SU-DHL-6 (cell line): ENCODE results near the gene SDK2.

Source experiments
- H2AFZ ChIP-seq: fragments of 200-600 bp; sonication (generic); 2 replicates; pipeline ENCODE4 v1.6.1; 2014; ENCODE audit warnings: low read depth, mild to moderate bottlenecking, moderate library complexity, mixed read lengths, antibody characterized with exemption, low read length; ENCODE audit not compliant: severe bottlenecking
- H3F3A ChIP-seq: fragments of 200-600 bp; shearing (Covaris generic); 2 replicates; pipeline ENCODE4 v1.6.0; 2016; ENCODE audit warnings: antibody characterized with exemption, mild to moderate bottlenecking; ENCODE audit not compliant: insufficient read depth
- H3K27ac ChIP-seq: fragments of 200-600 bp; sonication (generic); 2 replicates; pipeline ENCODE4 v1.5.1; 2016; ENCODE audit warnings: low read depth, mild to moderate bottlenecking, low read length, moderate library complexity, mixed read lengths
- H3K27me3 ChIP-seq: fragments of 200-600 bp; sonication (generic), shearing (Covaris generic); 2 replicates; pipeline ENCODE4 v1.6.0; 2014; ENCODE audit warnings: mild to moderate bottlenecking, low read length
- H3K36me3 ChIP-seq: fragments of 200-600 bp; sonication (generic); 2 replicates; pipeline ENCODE4 v1.6.1; 2014; ENCODE audit warnings: mild to moderate bottlenecking, low read length, mixed read lengths
- H3K4me2 ChIP-seq: fragments of 300-600, 200-600 bp; shearing (Covaris generic), sonication (generic); 2 replicates; pipeline ENCODE4 v1.6.0; 2014; ENCODE audit warnings: low read length, low read depth, mild to moderate bottlenecking; ENCODE audit not compliant: poor library complexity, severe bottlenecking
- H3K4me3 ChIP-seq: fragments of 200-600 bp; sonication (generic); 2 replicates; pipeline ENCODE4 v1.5.1; 2014; ENCODE audit warnings: antibody characterized with exemption, low read length, mild to moderate bottlenecking, mixed read lengths; ENCODE audit not compliant: insufficient read depth, poor library complexity, severe bottlenecking
- H3K79me2 ChIP-seq: fragments of 200-600 bp; sonication (generic); 2 replicates; pipeline ENCODE4 v1.6.1; 2014; ENCODE audit warnings: mild to moderate bottlenecking, low read length, moderate library complexity; ENCODE audit not compliant: insufficient read depth
- H3K9ac ChIP-seq: fragments of 200-600 bp; sonication (generic); 2 replicates; pipeline ENCODE4 v1.7.0; 2014; ENCODE audit warnings: mild to moderate bottlenecking, low read length
- H3K9me2 ChIP-seq: fragments of 200-600 bp; sonication (generic); replicated peaks from 2 replicates; pipeline ENCODE4 v1.6.1; 2014; ENCODE audit warnings: low read length; ENCODE audit not compliant: insufficient read depth
- H3K9me3 ChIP-seq: fragments of 200-600 bp; sonication (generic); 2 replicates; pipeline ENCODE4 v1.6.1; 2014; ENCODE audit warnings: low read length, mixed read lengths; ENCODE audit not compliant: insufficient read depth
- H4K20me1 ChIP-seq: fragments of 200-600 bp; sonication (generic); 2 replicates; pipeline ENCODE4 v1.6.1; 2014; ENCODE audit warnings: low read depth, mild to moderate bottlenecking, antibody characterized with exemption, low read length, moderate library complexity, mixed read lengths
- CTCF ChIP-seq: fragments of 200-600 bp; sonication (generic); IDR thresholded peaks from one replicate; pipeline ENCODE4 v1.5.1; 2017; ENCODE audit warnings: antibody characterized with exemption, mild to moderate bottlenecking, low read length, moderate library complexity; ENCODE audit not compliant: insufficient read depth, poor library complexity, severe bottlenecking
- EZH2phosphoT487 ChIP-seq: fragments of 200-600 bp; sonication (generic), shearing (Covaris generic); conservative IDR thresholded peaks from 2 replicates; pipeline ENCODE4 v1.6.1; 2018; ENCODE audit warnings: mild to moderate bottlenecking, antibody characterized with exemption, low read length, moderate library complexity, mixed read lengths

The SDK2 gene

GRCh38 chr17:73343739-73344454 is 300.3 kb downstream of the SDK2 start:
- H3K9ac ChIP-seq = no peak overlapping the region
- H3K79me2 ChIP-seq = no peaks in the 10 kb centered on the region
- H3K9me3 ChIP-seq = no peaks in the 10 kb centered on the region
- no peaks in the 10 kb centered on the region for H4K20me1 ChIP-seq
- no peak overlapping the region for H3K4me2 ChIP-seq
- H2AFZ ChIP-seq = no peak overlapping the region
- TF ChIP-seq CTCF (no peak), EZH2phosphoT487 (no peak)
- H3F3A ChIP-seq = no peaks in the 10 kb centered on the region
- H3K36me3 ChIP-seq = no peaks in the 10 kb centered on the region
- no peaks in the 10 kb centered on the region for H3K9me2 ChIP-seq
- H3K27me3 ChIP-seq = no peaks in the 10 kb centered on the region
- no peak overlapping the region for H3K4me3 ChIP-seq
- H3K27ac ChIP-seq = no peak overlapping the region

GRCh38 chr17:73343168-73343634 is 301.0 kb downstream of the SDK2 start:
- Histone ChIP-seq H3K4me3 (no peak overlapping the region), H3K4me2 (no peak overlapping the region), H3K9ac (no peak overlapping the region)

GRCh38 chr17:73342541-73343167 is 301.6 kb downstream of the SDK2 start:
- no peak overlapping the region for H2AFZ ChIP-seq
- TF ChIP-seq EZH2phosphoT487 (no peak), CTCF (no peak)

More at GRCh38 chr17:73343168-73343634, 301.0 kb downstream of the SDK2 start:
- H3K27ac ChIP-seq = no peak overlapping the region
- no peaks in the 10 kb centered on the region for H3F3A ChIP-seq
- H3K79me2 ChIP-seq = no peaks in the 10 kb centered on the region
- H3K9me2 ChIP-seq = no peaks in the 10 kb centered on the region
- no peak for TF ChIP-seq CTCF
- TF ChIP-seq EZH2phosphoT487 = no peak
- no peaks in the 10 kb centered on the region for H3K27me3 ChIP-seq
- no peaks in the 10 kb centered on the region for H4K20me1 ChIP-seq
- no peaks in the 10 kb centered on the region for H3K36me3 ChIP-seq
- H3K9me3 ChIP-seq = no peaks in the 10 kb centered on the region
- no peak overlapping the region for H2AFZ ChIP-seq

More at GRCh38 chr17:73342541-73343167, 301.6 kb downstream of the SDK2 start:
- no peaks in the 10 kb centered on the region for H3K36me3 ChIP-seq
- no peaks in the 10 kb centered on the region for H3K9me2 ChIP-seq
- H3K27me3 ChIP-seq = no peaks in the 10 kb centered on the region
- H3K9me3 ChIP-seq = no peaks in the 10 kb centered on the region
- no peaks in the 10 kb centered on the region for H4K20me1 ChIP-seq
- no peaks in the 10 kb centered on the region for H3K79me2 ChIP-seq
- H3K27ac ChIP-seq = no peak overlapping the region
- no peak overlapping the region for H3K4me3 ChIP-seq
- no peaks in the 10 kb centered on the region for H3F3A ChIP-seq
- H3K4me2 ChIP-seq = no peak overlapping the region
- no peak overlapping the region for H3K9ac ChIP-seq
